PFSK-1 (cell line): Measurements from ENCODE around the gene AKT1.

Experiments
- FOXP2 ChIP-seq: optimal IDR thresholded peaks from 2 replicates; pipeline ENCODE3; 2011; ENCODE audit warnings: borderline replicate concordance, control low read depth, inconsistent platforms; ENCODE audit not compliant: insufficient read depth; ENCODE audit errors: extremely low read length, extremely low read depth
- POLR2AphosphoS5 ChIP-seq: IDR thresholded peaks from 2 replicates; pipeline ENCODE4 v1.6.1; 2012; ENCODE audit warnings: low read depth, mild to moderate bottlenecking, control low read depth, low read length, moderate library complexity
- REST ChIP-seq, 2 experiments: IDR thresholded peaks; 2 replicates each; pipeline versions ENCODE4 v1.6.1 to v1.8.0; 2011 to 2012; ENCODE audit warnings: low read depth in 2 of 2, low read length in 2 of 2, control low read depth in 1 of 2, inconsistent platforms in 1 of 2, mild to moderate bottlenecking in 1 of 2, moderate library complexity in 1 of 2; ENCODE audit not compliant: insufficient read depth in 1 of 2
- SIN3A ChIP-seq: IDR thresholded peaks from 2 replicates; pipeline ENCODE4 v1.6.1; 2012; ENCODE audit warnings: mild to moderate bottlenecking, low read length, moderate library complexity, borderline replicate concordance; ENCODE audit not compliant: insufficient read depth
- TAF1 ChIP-seq: IDR thresholded peaks from 2 replicates; pipeline ENCODE4 v1.6.1; 2012; ENCODE audit warnings: low read length, control low read depth, borderline replicate concordance; ENCODE audit not compliant: insufficient read depth

The AKT1 gene

GRCh38 chr14:104826861-104827176 is 31.3 kb upstream of the AKT1 start:
- TF ChIP-seq SIN3A: no peak
- TF ChIP-seq TAF1: no peak
- no peak for TF ChIP-seq REST (IDR thresholded peaks at IDR 0.05; ENCODE audit: insufficient read depth in 1 of 2, low read depth in 2 of 2, low read length in 2 of 2)
- TF ChIP-seq FOXP2: no peak
- no peak for TF ChIP-seq POLR2AphosphoS5

GRCh38 chr14:104826189-104826860 is 30.8 kb upstream of the AKT1 start:
- no peak for TF ChIP-seq TAF1
- peak; percentile 51 for TF ChIP-seq FOXP2
- TF ChIP-seq POLR2AphosphoS5: no peak

- TF ChIP-seq SIN3A: no peak
- TF ChIP-seq TAF1: no peak
- no peak for TF ChIP-seq FOXP2
- TF ChIP-seq POLR2AphosphoS5: no peak
- no peak for TF ChIP-seq REST (IDR thresholded peaks at IDR 0.05; ENCODE audit: insufficient read depth in 1 of 2, low read depth in 2 of 2, low read length in 2 of 2)
These were observed 28.9 kb upstream of the AKT1 start for GRCh38 chr14:104824353-104824997.

DNA sequence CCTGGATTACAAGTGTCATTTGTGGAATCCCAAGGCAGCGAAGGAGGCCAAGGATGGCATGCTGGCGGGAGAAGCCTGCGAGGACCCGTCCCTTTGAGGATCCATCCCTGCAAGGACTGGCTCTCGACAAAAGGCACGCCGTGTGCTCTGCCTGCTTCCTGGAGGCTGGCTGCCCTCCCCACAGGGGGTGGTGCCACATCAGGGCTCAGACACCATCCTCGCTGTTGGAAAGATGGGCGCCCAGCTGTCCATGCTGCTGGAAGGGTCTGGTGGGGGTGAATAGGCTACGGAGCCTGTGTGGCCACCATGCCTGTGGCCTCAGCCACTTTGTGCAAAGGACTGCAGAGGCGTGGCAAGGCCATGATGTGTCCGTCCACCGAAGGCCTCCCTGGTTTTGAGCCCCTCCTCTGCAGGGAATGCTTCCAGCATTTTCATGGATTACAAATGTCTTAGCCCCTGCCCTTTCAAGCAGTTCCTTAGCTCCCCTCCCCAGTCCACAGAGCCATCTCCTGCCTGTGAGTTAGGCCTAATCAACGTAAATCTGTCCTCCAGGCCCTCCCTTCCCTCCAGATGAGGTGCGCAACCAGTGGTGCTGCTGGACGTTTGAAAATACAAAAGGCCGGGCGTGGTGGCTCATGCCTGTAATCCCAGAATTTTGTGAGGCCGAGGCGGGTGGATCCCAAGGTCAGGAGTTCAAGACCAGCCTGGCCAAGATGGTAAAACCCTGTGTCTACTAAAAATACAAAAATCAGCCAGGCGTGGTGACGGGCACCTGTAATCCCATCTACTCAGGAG is 27.5 kb upstream of the AKT1 start:
- TF ChIP-seq POLR2AphosphoS5: no peak
- no peak for TF ChIP-seq FOXP2
- no peak for TF ChIP-seq TAF1
- no peak for TF ChIP-seq REST (IDR thresholded peaks at IDR 0.05; ENCODE audit: insufficient read depth in 1 of 2, low read depth in 2 of 2, low read length in 2 of 2)
- no peak for TF ChIP-seq SIN3A

- no peak for TF ChIP-seq SIN3A
- no peak for TF ChIP-seq FOXP2
These were observed 26.5 kb upstream of the AKT1 start for GRCh38 chr14:104821971-104822608.
